NK-92 (cell line): Measurements from ENCODE around the gene CERS6.
"Not testable (repeated sequence)": the region's sequence is repeated elsewhere in the genome, so short reads cannot be mapped to it uniquely, and the experiment has no call there.

Source experiments
- DNase-seq: peaks from one replicate; lab custom pipeline; 2025; ENCODE audit not compliant: unreplicated experiment; lab: John Stamatoyannopoulos, UW

CERS6 gene

GRCh38 chr2:168791140-168791539 is 335.1 kb downstream of the CERS6 start:
- DNase-seq, result not testable (repeated sequence)

DNA sequence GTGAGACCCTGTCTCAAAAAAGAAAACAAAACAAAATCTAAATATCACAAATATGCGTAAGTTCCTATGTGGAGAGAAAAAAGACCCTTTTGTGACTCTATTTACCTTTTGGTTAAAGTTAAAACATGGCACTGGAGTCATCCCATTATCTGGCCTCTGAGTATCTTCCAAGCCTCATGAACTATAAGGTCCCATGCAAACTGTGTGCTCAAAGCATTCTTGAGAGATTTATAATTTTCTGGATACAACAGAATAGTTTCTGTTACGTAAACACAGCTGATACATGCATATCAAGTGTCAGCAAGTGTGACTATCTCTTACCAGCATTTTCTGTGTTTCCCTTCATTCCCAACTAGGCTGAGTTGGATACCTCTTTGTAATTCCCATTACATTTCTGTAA is 337.5 kb downstream of the CERS6 start:
- no peak for DNase-seq

DNA sequence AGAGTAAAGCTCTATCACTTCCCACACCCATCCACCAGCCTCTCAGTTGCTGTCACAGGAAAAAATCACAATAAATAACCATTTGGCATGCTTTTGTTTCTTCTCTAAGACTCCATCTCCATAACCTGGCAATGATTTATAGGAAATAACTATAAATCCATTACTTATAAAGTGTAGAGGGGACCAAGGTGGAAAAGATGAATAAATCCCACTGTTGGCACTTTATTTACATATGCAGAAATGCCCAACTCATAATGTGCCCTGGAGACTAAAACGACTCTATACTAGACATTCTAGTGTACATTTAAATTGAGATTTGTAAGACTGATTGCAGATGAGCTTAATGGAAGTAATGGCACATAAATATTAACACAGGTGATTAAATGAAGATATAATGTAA is 338.9 kb downstream of the CERS6 start:
- DNase-seq, result no peak

DNA sequence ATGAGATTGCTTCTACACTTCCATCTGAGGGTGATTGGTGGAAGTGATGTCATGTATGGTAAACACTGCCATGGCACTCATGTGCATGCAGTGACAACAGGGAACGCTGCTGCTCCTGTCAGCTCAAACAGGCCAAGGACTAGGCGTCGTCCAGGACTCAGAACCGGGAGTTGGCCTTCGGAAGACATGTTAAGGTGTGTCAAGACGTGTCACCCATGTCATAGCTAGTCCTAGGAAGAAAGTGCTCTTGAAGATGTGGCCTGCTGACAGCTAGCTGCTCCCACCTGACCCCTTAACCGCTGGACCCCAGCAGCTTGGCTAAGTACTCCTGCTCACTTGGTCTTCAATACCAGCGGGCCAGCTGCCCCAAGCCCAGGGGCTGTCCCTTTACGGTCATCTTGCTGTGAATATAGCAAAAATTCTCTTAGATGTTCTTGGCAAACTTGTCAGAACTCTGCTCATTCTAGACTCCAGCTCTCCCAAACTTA is 340.1 kb downstream of the CERS6 start:
- no peak for DNase-seq

- no peak for DNase-seq
These were observed 340.7 kb downstream of the CERS6 start for GRCh38 chr2:168796583-168797285.

GRCh38 chr2:168797286-168797655 is 341.2 kb downstream of the CERS6 start:
- DNase-seq, result no peak

DNA sequence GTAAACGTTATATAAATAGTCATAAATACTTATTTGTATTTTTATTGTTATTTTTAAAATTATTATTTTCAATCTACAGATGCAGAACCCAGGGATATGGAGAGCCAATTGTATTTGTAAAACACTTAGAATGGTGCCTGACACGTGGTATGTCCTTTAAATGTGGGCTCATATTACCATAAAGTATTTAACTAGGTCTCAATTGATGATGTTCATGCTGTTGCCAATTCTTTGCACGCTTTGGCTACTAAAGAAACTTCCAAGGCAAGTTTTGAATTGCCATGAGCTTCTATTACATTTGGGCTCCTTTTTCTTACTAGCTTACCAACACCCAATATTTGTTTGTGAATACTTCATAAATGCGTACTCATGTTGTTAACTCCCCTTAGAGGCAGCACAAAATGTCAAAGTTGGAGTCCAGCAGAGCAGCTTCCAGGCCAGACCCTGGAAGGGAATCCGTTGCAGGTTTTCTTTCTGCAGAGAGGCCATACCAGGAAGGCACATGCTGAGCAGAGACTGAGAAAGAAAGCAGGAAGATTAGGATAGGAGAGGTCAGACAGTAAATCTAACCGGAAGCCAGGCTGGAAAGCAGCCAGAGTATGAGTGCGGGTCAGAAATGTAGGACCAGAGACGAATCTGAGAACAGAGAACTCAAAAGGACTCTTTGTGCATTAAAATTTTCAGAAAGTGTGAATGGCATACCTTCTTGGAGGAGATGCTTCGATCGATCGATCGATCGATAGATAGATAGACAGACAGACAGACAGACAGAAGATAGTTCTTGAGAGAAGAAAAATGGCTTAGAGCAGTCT is 342.2 kb downstream of the CERS6 start:
- DNase-seq, result no peak

DNA sequence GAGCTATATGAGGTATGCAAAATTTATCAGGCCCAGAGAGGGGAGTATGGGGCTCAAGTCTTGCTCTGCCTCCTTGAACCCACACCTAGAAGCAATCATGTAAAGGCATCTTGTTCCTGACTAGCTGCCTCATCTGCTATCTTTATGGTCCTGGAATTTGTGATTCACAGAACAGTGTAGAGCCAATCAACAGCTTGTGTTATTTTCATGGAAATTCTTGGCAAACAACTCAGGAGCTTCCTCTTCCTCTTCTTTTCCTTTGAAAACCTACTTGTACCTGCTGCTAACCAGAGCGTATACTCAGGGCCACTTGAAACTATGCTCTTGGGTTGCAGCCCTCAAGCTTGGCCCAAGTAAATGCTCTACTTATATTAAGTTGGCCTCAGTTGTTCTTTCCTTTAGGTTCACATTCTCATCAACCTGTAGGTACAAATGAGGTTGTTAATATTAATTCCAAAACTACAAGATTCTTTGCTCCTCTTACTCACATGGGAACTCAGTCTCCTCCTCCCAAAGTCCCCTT is 342.9 kb downstream of the CERS6 start:
- DNase-seq, result no peak

- no peak for DNase-seq
These were observed 345.4 kb downstream of the CERS6 start for GRCh38 chr2:168801471-168801870.

- no peak for DNase-seq
These were observed 346.1 kb downstream of the CERS6 start, which contains the start of gene NOSTRIN for GRCh38 chr2:168801961-168802858. Gene NOSTRIN (plus strand): TSS chr2:168802637. CDS start chr2:168802647, 10 bp downstream.

GRCh38 chr2:168802859-168803725 is 347.0 kb downstream of the CERS6 start:
- DNase-seq, result no peak

DNA sequence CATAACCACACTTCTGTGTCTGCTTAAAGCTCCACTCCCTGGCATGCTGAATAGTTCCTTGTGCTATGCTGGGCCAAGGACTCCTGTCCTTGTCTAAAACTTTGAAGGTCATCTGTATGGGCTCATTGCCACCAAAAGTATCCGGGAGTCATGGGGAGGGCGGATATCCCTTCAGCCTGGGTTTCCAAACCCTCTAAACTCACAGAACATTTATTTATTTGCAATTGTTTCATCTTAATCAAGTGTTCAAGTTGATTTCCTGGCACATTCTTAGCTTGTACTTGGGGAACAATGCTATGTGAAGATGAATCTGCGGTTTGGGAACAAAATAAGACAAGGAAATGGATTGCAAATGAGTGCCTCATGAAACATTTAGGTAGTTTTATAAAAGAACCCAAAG is 348.1 kb downstream of the CERS6 start:
- DNase-seq, result no peak

DNA sequence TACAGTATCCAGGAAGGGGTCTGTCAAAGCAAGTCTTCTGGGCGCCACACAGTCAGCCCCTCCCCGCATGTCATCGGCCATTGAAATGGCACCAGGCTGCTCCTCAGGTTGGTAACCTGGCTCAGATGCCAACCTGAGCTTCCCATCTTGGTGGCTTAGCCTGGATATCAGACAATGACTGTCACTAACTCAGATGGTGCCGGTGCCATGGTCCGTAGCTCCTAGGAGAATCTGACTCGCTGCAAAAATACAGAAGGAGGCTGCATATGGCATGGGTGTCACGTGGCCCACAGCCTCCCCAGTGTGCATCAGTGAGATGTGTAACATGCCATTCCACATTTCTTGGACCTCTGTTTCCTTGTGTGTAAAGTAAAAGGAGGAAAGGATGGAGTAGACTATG is 349.5 kb downstream of the CERS6 start:
- DNase-seq, result no peak

- DNase-seq, result no peak
These were observed 353.5 kb downstream of the CERS6 start for GRCh38 chr2:168809537-168809936.

DNA sequence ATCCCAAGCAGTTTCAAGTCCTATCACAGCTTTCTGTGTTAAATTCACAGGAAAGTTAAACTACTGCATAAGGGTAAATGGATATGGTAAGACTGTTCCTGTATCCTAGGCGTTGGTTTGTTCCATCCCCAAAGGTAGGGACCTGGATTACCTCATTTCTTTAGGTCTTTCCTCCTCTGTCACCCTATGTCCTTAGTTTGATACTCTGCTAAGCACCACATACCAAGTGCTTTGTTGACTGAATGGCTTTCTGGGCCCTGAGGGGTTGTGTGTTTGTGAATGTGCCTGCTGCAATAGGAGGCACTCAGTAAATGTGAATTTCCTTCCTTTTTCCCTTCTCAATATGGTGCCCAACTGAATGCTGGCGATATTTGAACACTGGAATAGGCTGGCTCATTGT is 354.2 kb downstream of the CERS6 start:
- no peak for DNase-seq

- DNase-seq, result no peak
These were observed 355.6 kb downstream of the CERS6 start for GRCh38 chr2:168811696-168812095.

DNA sequence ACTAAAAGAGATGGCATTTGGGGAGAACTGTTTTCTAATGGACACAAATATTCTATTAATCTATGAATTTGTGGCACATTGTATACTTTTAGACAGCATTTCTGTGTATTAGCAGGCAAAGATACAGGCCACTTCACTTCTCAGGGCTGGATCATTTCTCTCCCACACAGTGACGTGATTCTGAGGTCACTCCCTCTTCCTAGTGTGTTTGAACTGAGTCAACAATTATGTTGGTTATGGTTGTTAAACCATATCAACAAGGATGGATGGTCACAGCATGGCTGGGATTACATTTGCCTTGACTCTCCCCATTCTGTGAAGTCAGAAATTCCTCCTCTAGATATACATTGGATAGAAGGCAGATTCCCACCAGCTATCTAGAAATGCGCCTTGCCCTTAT is 358.0 kb downstream of the CERS6 start:
- no peak for DNase-seq

- no peak for DNase-seq
These were observed 359.2 kb downstream of the CERS6 start for GRCh38 chr2:168814939-168815907.

DNA sequence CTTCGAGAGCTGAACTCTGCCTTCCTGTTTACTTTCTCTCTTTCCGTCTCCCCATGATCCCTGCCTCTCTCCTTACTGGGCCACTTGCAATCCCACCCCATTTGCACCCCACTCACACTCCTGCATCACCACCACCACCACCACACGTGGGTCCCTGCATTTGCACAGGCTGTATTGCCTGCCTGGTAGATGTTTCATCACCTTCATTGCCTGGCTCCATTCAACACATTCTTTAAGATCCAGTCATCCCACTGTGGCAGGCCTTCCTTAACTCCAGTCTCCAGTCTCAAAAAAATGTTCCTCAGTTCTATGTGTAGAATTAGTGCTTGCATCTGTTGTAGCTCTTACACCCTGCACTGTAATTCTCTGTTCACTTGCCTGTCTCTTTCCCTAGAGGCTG is 360.3 kb downstream of the CERS6 start:
- no peak for DNase-seq
